GM18520 (cell line): ENCODE data around the gene OVCA2.
A peak's percentile ranks its signal among the peaks of the same experiment; 100 is the strongest.

ENCODE experiments used
- ATAC-seq: cut with Tn5 transposase; IDR thresholded peaks from one replicate; pipeline ENCODE4 v1.9.1; 2021; ENCODE audit not compliant: unreplicated experiment

Gene OVCA2

GRCh38 chr17:2063261-2064146 lies 21.7 kb downstream of the OVCA2 start:
- ATAC-seq = no peak

GRCh38 chr17:2064147-2064489 lies 22.3 kb downstream of the OVCA2 start:
- no peak for ATAC-seq

GRCh38 chr17:2064520-2064971 lies 22.7 kb downstream of the OVCA2 start:
- ATAC-seq = no peak

- ATAC-seq = no peak
These were observed 23.4 kb downstream of the OVCA2 start for GRCh38 chr17:2064980-2065785.

GRCh38 chr17:2065949-2066400 lies 24.2 kb downstream of the OVCA2 start:
- no peak for ATAC-seq

GRCh38 chr17:2067048-2067561 lies 25.3 kb downstream of the OVCA2 start:
- no peak for ATAC-seq

- ATAC-seq = no peak
These were observed 25.8 kb downstream of the OVCA2 start for GRCh38 chr17:2067608-2068024.

GRCh38 chr17:2068031-2068518 lies 26.3 kb downstream of the OVCA2 start:
- no peak for ATAC-seq

- no peak for ATAC-seq
These were observed 26.8 kb downstream of the OVCA2 start for GRCh38 chr17:2068519-2069051.

- ATAC-seq = peak; percentile 64
These were observed 28.6 kb downstream of the OVCA2 start for GRCh38 chr17:2070241-2071023.

- no peak for ATAC-seq
These were observed 29.2 kb downstream of the OVCA2 start for GRCh38 chr17:2071024-2071385.

GRCh38 chr17:2071455-2072281 lies 29.8 kb downstream of the OVCA2 start:
- no peak for ATAC-seq

GRCh38 chr17:2074919-2075318 lies 33.1 kb downstream of the OVCA2 start:
- no peak for ATAC-seq

GRCh38 chr17:2075336-2076086 lies 33.7 kb downstream of the OVCA2 start:
- no peak for ATAC-seq

- ATAC-seq = no peak
These were observed 34.5 kb downstream of the OVCA2 start for GRCh38 chr17:2076087-2076984.

GRCh38 chr17:2077040-2077439 lies 35.2 kb downstream of the OVCA2 start:
- no peak for ATAC-seq

GRCh38 chr17:2081564-2081963 lies 39.7 kb downstream of the OVCA2 start:
- no peak for ATAC-seq
